ENCODE results near the gene FOXN4.
A peak's percentile ranks its signal among the peaks of the same experiment; 100 is the strongest.

The FOXN4 gene

DNA sequence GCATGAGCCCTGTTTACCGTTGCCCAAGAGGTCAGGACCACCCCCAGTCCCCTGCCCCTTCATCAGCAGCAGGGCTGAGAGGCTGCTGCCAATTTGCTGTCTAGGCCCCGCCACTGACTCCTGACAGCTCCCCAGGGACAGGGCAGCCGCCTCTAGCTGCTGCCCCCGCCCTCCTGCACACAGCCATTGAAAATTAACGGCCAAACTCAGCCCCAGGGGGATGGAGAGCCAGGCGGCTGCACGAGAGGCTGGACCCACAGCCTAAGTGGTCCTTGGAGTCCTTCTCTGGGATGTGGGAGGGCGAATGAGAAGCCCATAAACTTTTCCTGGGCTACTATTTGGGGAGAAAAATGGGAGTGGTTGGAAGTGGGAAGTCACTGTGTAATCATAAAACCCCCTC, 4.6 kb downstream of the FOXN4 start:
- DNase-seq = no peak

DNA sequence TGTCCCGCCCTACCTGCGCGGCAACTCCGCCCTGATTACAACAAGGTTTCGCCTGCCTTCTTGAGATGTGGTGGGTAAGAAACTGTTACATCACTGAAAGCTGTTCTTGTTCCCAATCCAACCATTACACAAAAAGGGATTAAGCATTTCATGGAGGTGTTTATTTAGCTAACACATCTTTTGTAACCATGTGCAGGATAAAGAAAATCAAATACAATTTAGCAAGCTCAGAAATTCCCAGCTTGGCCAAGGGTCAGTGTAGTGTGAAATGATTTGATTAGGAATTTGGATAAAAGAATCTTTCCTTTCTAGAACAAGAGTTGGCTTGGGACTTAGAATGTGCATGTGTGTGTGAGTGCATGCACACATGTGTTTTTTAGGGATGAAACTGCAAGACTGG, 6.3 kb downstream of the FOXN4 start:
- DNase-seq = no peak

DNA sequence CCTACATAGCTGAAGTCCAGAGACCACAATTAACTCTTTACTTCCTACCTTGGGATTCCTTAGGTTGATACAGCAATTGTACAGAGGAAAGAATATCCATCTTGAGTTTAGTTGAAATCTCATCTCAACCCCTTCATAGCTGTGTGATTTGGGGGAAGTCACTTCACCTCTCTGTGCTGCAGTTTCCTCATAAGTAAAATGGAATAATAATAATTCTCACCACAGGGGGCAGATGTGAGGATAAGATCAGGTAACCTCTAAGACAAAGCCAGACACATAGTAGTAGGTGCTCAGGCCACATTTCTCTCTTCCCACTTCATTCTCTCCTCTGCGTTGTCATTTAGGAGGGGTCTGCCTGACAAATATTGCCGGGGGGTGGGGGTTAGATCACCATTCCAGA, 6.7 kb downstream of the FOXN4 start:
- no peak for DNase-seq

DNA sequence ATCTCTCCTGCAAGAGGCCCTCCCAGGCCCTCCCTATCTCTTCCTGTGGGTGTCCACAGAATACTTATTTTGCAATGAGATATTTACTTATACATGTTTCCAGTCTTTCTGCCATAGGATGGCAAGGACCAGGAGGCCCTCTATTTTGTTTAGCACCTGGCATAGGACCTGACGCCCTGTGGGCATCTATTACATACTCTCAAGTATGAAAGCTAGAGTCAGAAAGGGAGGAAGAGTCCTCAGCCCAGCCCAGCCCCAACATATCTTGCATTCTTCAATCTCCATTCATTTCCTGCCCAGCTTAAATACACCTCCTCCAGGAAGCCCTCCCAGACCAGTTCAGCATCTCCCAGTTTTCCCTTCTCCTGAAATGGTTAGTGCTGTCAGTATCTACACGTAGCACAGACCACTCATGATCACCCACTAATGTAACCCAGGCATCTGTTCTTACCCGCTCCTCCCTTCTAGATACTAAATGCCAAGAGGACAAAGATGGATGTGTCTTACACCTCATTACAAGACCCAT, 7.4 kb downstream of the FOXN4 start:
- peak; percentile 64 for DNase-seq

DNA sequence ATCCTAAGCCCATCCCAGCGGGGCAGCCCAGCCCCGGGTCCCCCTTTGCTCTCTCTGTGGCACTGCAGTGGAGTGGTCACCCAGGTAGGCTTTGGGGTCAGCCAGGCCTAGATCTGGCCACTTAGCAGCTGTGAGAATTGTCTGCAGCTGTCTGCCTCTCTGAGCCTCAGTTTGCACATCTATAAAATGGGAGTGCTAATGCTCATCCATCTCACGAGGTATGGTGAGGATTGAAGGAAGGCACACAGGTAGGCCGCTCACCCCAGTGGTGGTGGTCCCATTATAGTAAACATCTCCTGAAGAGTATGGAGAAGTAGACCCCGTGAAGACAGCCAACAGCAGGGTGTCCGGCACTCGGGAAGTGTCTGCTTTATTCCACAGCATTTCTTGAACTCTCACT, 9.2 kb downstream of the FOXN4 start:
- no peak for DNase-seq

DNA sequence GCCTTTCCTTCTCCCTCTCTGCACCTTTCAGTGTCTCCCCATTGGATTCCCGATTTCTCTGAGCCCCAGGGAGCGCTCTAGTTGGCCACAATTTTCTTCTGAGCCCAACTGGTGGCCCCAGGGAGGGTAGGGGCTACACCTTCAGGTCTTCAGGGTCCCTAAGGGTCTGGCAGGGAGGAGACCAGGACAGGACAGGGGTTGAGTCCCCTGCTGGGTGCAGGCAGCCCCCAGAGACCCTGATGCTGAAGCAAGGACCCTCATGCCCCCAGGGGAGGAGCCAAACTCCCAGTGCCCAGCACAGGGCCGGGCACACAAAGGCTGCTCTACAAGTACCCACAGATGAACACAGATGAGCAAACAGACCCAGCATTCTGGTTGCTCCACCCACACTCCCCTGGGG, 12.7 kb downstream of the FOXN4 start:
- no peak for DNase-seq

DNA sequence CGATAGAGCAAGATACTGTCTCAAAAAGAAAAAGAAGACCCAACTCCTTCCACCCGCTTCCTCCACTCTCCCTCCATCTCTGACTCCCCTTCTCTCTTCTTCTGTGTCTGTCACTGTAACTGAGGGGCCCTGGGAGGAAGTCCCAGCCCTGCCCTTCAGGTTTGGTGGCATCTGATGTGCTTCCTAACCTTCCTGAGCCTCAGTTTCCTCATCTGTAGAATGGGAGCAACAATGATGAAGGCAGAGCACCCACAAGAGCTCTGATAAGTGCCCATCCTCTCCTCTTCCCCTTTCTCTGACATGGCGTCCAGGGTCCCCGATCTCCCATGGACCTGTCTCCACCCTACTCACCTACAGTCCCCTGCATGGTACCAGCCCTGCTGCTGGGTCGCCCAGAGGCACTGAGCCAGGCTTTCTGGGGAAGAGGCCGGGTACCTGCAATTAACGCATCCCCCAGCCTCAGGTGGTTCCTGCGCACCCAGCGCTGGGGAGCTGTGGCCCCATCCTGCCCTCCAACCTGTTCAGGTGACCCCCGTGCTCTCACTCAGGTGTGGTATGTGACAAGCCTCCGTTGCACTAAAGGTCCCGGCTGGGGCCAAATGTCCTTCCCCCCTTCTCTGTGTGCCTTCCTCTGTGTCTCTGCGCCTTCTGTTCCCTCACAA, 13.2 kb downstream of the FOXN4 start:
- no peak for DNase-seq

DNA sequence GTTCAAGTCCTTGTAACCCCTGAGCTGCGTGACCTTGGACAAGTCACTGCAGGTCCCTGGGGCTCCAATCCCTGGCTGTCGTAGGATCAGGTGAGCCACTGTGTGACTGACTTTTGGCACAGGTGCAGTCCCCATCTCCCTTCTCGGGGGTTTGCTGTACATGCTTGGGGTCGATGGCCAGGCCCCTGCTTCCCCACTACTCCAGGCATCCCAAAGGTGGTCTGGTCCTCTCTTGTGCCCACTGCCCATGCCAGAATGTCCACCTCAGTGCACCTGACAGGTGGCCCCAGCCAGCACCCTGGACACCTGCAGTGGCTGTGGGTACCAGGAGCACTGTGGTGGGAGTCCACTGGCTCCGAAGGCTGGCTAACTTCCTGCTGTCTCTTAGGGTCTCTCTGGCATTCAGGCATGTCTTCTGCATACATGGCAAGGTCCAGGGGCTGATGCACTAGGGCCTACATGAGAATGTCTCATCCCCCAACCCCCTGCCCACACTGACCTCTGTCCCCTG, 14.7 kb downstream of the FOXN4 start:
- no peak for DNase-seq

DNA sequence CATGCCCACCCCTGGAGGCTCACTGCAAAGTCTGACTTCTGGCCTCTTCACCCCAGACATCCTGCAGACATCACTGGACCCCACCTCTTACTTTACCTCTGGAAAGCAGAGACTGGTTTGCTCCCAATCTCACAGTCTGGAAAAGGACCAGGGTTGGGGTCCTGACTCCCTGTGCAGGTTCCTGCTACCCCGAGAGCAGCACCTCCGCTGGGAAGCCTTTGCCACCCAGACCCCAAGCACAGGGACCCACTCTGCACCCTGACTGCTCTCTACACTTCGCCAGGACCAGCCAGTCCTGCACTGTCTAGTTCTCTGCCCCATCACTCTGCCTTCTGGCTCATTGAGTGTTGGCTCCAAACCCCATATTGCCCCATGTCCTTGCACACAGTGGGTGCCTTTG, 16.0 kb downstream of the FOXN4 start:
- DNase-seq = no peak

DNA sequence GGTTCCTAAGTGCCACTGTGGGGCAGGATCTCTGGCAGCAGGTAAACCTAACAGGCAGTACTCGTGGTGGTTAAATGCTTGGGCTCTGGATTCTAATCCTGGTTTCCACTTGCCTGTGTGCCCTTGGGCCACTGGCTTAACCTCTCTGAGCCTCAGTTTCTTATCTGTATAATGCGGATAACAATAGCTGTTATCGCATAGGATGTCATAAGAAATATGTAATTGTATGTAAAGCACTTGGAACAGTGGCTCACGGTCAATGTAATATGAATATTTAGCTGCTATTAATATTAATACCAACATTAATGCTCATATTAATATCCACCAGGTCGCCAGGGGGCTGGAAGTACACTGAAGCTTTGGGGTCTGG, 16.8 kb downstream of the FOXN4 start:
- DNase-seq = no peak

DNA sequence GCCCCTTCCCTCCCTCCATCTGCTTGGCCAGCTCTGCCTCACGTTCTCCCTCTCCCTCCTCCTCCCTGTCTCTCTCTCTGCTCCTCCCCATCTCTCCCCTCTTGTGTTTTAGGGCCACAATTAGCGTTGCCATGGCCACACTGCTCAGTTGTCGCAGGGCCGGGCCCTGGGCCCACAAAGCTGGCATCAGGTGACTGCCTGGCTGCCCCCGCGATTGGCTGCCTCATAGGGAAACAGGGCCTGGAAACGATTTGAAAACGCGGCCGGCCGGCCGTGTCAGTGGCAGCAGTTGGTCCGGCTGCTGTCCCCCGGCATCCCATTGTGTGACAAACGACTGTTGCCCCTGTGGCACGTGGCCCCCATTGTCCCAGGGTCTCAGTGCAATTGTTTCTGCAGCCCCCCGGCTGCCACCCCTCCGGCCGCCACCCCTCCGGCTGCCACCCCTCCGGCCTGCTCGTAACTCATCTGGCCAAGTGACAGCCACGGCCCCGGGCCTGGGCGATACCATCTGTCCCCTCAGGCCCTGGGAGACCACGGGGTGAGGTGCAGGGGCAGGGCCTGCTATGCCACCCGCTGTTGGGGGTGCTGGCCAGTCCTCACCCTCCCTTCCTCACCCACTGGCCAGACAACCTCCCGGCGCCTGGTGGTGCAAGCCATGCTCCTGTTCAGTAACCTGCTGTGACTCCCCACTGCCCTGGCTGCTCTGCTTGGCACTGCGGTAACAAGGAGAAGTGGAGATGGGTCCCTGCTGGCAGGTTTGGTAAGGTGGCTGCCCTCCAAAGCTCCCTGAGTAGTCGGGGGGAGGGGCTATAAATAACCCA, 17.4 kb downstream of the FOXN4 start:
- DNase-seq = no peak

DNA sequence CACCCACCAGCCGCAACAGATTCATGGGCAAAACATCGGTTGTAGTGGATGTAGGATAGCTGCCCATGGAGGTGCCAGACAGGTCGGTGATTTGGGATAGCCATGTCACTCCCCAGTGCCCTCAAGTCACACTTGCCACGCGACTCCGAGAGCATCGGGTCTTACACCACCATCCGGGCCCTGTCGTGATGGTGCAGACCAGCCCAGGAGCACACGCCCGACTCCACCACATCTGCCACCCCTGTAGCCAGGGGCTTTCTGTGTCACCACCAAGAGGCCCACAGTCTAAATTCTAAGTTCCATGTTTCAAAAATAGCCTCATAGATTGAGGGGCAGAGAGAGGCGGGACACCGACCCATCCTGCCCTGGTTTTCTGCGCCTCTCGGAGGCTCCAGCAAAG, 18.0 kb downstream of the FOXN4 start:
- DNase-seq = no peak

DNA sequence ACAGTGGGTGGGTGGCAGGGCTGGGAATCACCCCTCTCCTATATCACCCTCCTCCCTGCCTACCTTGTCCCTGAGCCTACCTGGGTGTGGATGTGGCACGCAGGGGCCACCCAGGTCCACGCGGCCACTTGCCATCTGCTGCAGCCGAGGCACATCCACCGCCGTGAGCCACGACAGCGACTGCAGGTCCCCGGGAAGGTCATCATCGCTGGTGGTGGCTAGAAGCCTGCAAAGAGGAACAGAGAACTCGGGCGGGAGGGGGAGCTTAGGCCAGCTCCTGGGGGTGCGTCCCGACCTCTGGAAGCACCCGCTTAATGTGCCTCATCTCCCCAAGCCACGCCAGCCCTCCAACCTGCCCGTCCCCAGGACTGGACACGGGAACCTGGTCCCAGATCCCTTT, 19.0 kb downstream of the FOXN4 start:
- no peak for DNase-seq

DNA sequence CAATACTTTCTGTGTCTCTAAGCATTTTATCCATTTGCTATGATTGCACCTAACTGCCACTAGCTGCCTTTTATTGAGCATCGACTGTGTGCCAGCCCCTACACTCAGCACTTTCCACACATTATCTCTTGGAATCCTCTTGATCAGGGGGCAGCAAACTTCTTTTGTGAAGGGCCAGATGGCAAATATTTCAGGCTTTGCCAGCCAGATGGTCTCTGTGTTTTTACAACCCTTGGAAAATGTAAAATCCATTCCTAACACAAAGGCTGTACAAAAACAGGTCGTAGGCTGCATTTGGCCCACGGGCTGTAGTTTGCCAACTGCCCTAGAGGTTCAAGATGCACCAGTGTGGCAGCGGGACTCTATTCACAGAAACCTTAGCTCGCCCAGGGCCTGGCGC, 19.5 kb downstream of the FOXN4 start:
- no peak for DNase-seq

DNA sequence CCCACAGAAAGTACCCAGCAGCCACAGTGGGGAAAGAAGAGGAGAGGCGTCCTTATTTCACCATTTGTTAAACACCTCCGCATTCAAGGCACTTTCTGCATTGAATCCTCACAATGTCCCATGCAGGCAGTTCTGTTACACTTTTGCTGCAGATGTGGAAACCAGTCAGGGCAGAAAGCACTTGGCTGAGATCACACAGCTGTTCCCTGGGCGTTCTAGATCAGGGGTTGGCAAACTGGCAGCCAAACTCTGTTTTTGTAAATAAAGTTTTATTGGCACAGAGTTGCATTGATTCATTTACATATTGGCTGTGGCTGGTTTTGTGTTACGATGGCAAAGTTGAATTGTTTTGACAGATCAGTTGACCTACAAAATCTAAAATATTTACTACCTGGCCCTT, 20.1 kb downstream of the FOXN4 start:
- no peak for DNase-seq

DNA sequence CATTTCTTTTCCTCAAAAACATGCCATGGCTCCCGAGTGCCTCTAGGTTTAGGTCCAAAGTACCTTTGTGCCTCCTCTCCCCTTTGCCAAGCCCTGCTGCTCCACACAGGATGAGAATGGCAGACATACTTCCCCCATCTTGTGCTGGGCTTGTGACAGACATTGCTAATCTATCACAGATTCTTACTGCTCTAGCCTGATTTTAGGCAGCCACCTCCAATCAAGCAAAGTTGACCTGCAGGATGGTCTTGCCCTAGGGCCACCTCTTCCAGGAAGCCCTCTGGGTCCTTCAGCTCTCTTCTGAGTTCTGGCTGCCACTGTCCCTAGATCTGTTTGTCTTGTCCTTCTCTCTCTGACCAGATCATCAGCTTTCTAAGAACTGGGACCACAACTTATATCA, 20.5 kb downstream of the FOXN4 start:
- no peak for DNase-seq

DNA sequence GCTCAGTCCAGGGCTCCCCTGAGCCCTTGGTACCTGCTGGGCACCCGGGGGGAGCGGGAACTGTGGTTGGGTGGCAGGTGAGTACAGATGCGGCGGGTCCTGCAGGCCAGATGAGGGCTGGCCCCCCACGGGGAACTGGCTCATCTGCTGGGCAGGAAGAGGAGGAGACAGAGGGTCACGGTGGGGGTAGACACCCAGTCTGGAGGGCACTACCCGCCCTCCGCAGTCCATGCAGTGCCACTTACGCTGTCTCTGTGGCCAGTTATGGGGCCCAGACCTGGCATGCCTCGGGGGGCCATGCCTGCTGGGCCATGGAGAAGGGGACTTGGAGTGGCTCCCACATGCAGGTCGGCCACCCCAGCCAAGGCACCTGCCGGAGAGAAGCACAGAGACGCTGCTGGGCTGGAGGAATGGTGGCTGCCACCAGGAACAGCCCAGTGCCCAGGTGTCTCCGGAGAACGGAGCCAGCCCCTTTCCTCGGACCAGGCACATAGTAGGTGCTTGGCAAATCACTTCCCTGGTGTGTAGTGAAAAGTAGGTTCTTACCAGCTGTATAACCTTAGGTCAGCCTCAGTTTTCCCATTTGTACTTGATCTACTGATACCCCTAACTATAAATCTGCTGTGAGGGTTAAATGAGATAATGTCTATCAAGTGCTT, 21.1 kb downstream of the FOXN4 start:
- DNase-seq = no peak

DNA sequence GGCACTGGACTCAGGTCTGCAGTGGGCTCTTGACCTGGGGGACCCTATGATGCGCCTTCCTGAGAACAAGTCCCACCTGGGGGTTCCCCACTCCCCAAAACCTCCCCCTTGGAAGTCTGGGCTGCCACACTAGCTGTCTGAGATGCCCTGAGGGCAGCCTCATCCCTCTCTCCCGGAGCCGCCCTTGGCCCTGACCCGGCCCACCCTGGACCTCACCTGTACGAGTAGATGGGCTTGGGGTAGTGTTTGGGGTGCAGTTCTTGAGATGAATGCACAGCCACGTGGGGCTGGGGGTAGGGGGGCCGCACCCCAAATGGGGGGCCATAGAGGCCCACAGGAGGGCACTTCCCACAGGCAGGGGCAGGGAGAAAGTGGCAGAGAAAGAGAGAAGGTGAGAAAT, 21.9 kb downstream of the FOXN4 start:
- DNase-seq = no peak

DNA sequence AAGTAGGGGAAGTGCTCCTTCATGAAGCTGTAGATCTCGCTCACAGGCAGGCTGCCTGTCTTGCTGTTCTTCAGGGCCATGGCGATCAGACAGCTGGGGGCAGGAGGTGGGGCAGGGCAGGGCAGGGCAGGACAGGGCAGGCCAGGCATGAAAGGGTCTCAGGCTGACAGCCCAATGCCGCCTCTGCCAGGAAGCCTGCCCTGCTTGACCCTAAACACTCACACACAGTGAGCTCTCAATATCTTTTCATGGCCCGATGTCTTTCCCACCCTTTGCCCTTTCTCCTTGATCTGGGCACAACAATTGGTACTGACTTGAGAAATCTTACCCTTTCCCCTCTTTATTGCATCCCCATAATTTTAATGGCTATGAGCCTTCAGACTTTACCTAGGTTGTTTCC, 22.4 kb downstream of the FOXN4 start:
- DNase-seq = no peak

DNA sequence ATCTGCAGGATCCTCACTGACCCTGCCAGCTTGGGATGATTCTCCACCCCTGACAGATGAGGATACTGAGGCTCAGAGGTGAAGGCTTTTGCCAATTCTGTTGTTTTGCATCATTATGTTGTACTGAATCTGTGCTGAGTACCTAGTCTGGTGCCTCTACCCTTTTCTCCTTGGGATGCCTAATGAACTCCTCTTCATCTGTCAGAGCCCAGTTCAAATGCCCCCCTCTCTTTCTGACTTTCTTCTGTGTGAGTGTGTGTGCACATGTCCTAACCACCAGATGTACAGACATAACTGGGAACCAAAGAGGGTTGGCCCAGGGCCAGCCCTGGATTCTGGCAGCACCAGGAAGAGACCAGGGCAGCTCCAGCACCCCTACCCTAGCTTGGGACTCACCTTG, 22.8 kb downstream of the FOXN4 start:
- no peak for DNase-seq

DNA sequence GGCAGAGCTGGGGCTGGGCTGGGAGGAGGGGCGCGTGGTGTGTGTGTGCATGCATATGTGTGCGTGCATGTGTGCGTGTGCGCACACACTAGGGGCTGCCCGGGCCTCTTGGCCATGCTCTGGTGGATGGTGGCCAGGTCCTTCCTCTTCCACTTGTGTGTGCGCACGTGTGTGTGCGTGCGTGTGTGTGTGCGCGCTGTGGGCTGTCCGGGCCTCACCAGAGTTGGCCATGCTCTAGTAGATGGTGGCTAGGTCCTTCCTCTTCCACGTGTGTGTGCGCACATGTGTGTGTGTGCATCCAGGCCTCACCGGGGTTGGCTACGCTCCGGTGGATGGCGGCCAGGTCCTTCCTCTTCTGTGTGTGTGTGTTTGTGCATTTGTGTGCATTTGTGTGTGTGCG, 24.7 kb downstream of the FOXN4 start:
- DNase-seq = no peak

DNA sequence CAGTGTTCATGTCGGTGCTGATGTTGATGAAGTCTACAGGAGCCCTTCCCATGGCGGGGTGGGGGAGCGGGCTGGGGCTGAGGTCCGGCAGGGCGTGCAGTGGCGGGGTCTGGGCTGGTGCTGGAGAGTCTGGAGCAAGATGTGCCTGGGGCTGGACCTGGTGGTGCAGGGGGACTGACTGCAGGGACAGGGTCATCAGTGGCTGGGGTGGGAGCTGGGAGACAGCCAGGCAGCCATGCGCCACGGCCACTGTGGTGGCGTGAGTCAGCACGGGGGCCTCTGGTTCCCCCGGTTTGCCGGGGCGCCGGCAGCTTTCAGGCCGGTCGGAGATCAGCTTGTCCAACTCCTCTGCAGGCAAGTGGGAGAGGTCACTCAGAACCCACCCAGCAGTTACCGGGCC, 27.6 kb downstream of the FOXN4 start:
- no peak for DNase-seq

DNA sequence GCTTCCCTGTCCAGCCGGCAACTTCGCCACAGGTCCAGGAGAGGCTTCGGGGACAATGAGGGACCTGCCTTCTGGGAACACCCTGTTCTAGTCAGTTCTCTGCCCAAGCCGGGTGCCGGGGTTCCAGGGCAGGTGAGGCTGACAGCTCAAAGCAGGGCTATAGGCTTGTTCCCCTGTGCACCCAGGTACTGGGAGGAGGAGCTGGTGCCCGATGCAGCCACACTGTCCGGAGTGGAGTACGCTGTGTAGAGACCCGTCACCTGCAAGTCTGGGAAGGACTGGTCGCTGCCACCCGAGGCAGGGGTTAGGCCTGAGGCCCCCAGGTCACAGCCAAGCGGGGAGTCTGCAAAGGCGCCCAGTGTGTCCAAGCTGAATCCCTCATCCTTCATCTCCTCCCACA, 29.6 kb downstream of the FOXN4 start:
- no peak for DNase-seq

DNA sequence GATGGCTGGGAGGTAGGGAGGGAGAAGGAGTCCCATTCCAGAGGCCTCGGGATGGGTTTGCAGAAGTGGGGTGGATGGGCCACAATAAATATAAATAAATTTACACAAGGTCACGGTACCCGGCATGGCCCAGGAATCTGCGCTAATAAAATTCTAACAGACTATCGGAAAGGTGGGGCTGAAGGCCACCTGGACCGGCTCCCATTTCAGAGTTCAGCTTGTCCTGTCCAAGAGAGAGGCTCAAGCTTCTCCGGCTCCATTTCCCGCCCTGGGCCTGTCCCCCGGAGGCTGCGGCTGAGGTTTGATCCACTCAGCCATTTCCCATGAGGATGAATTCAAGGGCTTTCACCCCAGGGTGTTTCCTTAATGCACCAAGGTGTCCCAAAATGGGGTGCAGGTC, 30.2 kb downstream of the FOXN4 start:
- no peak for DNase-seq
